HG03439 (cell line): ENCODE results near the gene EPHB2.

ENCODE experiments used
- ATAC-seq: cut with Tn5 transposase; IDR thresholded peaks from one replicate; pipeline ENCODE4 v1.9.1; 2021; ENCODE audit warnings: mild to moderate bottlenecking, moderate library complexity; ENCODE audit not compliant: unreplicated experiment

The EPHB2 gene

DNA sequence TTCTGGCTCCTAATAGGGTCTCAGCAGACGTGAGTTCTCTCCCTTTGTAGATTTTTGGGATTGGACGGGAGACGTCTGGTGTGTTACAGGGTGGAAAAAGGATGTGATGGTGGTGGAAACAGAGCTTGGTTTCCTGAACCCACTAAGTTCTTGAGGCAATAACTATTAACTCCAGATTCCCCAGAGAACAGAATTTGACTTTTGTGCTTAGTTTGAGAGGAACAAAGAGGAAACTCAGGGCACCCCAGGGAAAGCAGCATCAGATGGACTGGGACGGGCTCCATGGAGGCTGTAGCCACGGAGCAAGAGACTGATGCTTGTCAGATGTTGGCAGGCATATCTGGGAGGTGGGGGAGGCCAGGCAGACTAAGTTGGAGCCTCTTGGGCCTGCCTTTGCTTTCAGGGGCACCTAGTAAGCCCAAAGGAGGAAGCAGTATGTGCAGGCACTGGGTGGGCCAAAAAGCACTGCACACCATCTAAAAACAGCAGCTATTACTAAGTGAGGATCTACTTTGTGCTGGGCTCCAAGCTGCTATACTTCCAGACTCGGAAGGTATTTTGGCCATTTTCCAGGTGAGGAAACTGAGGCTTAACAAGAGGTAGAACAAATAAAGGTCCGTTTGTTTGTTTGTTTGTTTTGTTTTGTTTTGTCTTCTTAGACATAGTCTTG is 66.9 kb downstream of the EPHB2 start:
- ATAC-seq, result no peak

DNA sequence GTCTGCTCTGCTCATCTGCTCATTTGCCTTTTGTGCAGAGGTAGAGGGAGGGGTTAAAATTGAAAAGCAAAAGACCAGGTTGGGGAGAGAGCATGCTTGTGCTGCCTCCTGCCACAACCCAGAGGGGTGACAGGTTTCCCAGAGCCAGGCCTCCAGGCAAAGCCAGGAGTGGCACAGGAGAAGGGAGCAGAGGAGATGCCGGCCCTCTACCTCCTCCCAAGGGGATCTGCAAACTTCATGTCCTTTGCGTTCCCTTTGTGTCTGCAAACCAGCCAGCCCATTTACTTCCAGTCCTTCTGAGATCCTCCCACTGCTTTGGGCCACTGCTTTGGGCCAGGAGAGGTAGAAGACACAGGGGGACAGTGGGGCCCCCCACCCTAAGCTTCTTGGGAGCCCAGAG is 67.8 kb downstream of the EPHB2 start:
- no peak for ATAC-seq

DNA sequence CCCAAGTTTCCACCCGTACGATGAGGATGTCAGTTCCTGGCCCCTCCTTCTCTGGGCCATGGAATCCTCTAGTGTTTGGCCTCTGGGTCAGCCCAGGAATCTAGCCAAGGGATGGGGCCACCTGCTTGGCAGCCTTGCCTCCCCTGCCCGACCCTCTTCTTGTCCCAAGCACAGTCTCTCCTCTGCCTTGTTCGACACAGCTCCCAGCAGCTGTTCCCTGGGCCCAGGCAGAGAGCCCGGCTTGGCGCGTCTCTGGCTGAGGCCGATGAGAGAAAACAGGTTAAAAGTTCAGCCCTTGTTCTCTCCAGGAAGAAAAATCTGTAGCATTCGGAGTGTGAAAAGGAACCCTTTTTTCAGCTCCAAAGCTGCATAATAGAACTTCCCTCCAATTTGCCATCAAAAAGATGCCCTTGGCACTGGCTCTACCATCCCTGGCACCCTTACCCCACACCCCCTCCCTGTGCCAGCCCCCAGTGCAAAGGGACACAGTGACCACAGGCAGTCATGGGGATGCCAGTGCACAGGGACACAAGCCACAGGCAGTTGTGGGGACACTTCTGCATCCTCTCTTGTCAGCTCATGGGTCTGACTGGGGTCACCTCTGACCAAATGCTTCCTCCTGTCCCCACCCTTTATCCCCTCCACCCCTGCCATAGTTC is 68.4 kb downstream of the EPHB2 start:
- ATAC-seq, result no peak

GRCh38 chr1:22780696-22781095 is 70.1 kb downstream of the EPHB2 start:
- ATAC-seq, result no peak

DNA sequence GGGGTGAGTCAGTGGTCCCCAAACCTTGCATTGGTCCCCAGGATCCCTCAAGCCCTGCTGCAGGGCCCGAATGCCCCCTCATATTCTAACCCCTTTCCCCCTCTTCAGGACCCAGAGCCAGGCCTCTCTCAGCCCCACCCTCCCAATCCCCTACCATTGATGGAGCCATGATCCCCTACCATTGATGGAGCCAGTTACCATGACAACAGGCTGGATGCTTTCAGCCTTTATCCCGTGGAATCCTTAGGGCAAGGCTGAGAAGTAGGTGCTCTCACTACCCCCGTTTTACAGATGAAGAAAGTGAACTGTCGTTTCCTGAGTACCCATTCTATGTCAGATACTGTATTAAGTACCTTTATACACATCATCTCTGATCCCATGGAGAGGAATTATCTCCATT is 70.8 kb downstream of the EPHB2 start:
- no peak for ATAC-seq

DNA sequence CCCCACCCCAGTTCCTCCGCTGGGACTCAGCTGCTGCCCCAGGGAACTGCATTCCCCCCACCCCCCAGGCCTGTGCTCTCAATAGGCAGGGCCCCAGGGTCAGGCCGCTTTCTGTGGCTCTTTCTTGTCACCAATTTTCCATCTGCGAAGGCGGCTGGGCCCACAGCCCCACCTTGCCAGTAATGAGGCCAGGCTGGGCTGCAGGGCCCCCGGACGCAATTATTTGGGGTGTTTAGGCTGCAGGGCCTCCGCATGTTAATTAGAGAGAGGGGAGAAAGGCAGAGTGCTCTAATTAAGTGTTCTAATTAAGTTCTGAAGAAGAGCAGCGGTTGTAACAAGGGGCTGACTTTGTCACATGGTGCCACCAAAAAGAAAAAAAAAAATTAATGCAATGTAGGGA is 71.8 kb downstream of the EPHB2 start:
- ATAC-seq, result no peak

DNA sequence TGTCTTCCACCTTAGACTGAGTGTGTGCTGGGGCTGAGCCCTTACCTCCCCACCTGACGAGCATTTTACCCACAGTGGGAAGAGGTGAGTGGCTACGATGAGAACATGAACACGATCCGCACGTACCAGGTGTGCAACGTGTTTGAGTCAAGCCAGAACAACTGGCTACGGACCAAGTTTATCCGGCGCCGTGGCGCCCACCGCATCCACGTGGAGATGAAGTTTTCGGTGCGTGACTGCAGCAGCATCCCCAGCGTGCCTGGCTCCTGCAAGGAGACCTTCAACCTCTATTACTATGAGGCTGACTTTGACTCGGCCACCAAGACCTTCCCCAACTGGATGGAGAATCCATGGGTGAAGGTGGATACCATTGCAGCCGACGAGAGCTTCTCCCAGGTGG is 73.7 kb downstream of the EPHB2 start:
- ATAC-seq, result no peak

GRCh38 chr1:22784737-22785136 is 74.1 kb downstream of the EPHB2 start:
- ATAC-seq, result no peak

DNA sequence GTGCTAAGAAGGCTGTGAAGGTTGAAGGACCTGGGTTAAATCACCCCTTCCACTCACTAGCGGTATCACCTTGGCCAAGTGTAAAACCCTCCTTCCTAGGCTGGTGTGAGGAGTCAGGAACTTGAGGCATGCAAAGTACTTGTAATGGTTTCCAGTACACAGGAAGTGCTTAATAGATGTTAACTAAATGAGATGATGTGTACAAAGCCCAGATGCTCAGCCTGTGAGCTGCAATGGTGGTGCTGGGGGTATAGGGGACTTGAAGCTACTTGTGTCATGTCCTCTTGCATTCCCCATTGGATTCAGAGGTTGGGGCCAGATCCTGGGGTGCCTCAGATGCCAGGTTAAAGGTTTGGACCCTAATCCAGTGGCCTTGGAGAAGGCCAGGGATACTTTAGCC is 75.5 kb downstream of the EPHB2 start:
- no peak for ATAC-seq

DNA sequence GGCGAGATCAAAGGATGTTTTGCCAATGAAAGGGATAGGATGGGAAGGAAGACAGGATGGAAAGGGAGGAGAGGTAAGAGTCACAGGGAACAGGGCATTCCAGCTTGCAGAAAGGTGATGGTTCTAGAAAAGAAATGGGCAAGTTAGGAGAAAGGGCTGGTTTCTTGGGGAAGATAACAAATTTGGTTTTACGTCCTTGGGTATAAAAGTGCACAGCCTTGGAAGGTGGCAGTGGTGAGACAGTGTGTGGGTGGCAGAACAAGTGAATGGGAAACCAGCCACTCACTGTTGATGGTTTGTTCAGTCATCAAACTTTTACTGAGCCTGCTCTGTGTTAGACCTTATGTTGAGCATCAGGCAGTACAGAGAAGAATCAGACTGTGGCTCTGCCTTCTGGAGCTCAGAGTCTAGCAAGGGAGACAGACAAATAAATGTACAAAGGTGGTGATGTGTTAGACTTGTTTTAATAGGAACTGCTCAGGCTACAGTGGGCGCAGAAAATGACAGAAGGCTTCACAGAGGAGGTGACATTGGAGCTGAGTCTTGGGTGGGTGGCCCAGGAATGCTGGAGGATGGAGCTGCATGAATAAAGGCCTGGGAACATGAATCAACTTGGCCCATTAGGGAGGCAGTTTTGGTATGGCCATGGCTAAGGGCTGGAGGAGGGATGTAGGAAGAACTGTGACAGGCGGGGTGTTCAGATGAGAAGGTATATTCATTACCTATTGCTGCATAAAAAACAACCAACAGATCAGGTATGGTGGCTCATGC is 76.3 kb downstream of the EPHB2 start:
- no peak for ATAC-seq

GRCh38 chr1:22787636-22788035 is 77.0 kb downstream of the EPHB2 start:
- ATAC-seq, result no peak

DNA sequence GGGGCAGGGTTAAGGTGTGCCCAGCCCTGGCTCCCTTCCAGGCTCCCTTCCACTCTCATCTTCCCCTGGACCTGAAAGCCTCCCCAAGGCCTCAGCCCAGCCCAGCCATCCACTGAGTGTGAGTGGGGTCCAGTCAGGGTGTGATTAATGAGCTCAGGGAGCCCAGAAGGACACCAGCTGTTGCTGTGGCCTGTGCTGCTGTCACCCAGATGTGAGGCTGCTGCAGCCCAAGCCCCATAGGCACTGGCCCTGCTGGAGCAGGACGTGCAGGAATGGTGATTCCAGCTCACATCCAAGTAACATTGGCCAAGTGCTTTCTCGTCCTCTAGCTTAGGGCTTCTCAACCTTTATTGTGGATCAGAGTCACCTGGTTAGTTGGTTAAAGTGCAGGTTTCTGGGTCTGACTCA is 77.6 kb downstream of the EPHB2 start:
- no peak for ATAC-seq

DNA sequence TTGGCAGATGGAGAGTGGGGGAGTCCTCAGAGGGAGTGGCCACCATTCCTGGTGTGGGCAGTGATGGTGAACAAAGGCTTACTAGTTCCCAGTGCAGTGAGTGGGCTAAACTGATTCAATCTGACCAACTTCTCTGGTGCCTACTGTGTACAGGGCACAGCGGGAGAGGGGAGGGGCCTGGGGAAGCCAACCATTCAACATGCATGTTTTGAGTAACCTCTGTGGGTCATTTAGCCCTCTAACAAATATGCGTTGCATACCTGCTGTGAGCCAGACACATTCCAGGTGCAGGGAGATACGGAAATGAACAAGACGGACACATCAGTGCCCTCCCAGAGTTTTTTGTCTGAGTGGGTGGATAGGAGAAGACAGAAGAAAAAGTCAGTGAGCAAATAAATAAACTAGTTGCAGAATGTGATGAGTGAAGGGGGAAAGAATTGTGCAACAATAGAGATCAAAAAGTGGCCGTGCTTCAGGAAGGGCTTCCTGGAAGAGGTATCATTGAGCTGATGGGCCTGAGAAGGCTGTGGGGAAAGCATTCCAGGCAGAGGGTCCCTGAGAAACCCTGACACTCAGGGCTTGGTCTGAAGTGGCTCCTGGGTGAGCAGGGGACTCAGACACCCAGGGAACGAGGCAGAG is 78.8 kb downstream of the EPHB2 start:
- no peak for ATAC-seq

GRCh38 chr1:22790232-22791008 is 79.8 kb downstream of the EPHB2 start:
- no peak for ATAC-seq

- no peak for ATAC-seq
Measured at GRCh38 chr1:22791831-22792347, 81.2 kb downstream of the EPHB2 start.

DNA sequence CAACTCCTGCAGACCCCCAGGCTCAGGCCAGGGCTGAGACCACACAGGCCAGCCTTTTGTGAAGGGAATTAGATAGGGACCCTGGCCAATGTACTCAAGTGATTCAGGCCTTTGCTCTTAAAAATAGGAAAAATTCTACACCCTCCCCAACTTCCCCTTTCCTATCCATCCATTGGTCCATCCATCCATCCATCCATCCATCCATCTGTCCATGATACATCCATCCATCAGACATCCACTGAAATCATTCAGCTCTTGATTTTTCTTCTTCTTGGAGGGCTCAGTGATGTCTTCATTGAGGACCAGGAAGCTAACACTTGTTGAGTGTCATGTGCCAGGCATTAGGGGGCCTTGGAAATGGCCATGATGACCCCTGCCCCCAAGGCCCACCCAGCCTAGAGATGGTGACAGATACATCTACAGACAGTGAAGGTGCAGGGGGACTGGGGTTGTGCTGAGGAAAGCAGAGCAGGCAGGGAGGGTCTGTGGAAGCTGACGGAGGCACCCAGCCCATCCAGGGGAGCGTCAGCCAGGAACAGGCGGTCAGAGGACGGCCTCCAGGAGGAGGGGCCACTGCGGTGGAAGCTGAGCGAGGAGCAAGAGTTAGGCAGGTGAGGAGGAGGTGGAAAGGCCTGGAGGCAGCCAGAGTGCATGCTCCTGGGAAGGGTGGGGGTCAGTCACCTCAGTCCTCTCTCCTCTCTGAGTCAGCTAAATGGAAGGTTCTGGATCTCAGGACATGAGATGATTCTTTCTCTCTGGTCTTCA is 81.9 kb downstream of the EPHB2 start:
- ATAC-seq, result no peak

GRCh38 chr1:22793647-22794046 is 83.0 kb downstream of the EPHB2 start:
- ATAC-seq, result no peak

- ATAC-seq, result no peak
Measured at GRCh38 chr1:22794647-22795365, 84.2 kb downstream of the EPHB2 start.

- no peak for ATAC-seq
Measured at GRCh38 chr1:22795366-22795714, 84.7 kb downstream of the EPHB2 start.
